HG02943 (cell line): ENCODE results near the gene SDR39U1.
A peak's percentile ranks its signal among the peaks of the same experiment; 100 is the strongest.

Experiments used
- ATAC-seq: cut with Tn5 transposase; IDR thresholded peaks from one replicate; pipeline ENCODE4 v1.9.1; 2021; ENCODE audit warnings: mild to moderate bottlenecking, low read depth, moderate library complexity; ENCODE audit not compliant: unreplicated experiment

Gene SDR39U1

DNA sequence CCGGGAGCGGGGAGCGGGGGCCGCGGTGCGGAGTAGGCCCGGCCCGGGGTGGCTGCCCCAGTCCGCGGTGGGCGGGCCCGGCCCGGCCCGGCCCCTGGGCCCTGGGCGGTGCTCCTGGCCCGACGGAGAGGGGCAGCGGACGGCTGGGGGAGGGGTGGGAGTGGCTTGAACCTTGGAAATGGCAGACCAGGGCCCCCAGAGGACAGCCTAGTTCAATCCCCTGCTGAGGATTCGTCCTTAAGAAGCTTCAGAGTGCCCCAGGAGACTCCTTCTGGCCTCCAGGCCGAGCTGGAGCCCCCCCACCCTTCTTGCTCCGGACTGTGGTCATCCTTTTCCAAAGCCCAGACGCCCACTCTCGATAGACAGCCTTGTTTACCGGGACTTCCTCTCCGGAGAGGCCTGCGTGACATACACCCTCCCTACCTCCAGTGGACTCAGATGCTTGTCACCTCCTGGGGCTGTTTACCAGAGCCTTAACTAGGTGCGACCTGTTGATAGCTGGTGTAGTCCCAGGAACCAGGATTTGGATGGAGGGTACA is 12.4 kb downstream of the SDR39U1 start:
- peak; percentile 58 for ATAC-seq

DNA sequence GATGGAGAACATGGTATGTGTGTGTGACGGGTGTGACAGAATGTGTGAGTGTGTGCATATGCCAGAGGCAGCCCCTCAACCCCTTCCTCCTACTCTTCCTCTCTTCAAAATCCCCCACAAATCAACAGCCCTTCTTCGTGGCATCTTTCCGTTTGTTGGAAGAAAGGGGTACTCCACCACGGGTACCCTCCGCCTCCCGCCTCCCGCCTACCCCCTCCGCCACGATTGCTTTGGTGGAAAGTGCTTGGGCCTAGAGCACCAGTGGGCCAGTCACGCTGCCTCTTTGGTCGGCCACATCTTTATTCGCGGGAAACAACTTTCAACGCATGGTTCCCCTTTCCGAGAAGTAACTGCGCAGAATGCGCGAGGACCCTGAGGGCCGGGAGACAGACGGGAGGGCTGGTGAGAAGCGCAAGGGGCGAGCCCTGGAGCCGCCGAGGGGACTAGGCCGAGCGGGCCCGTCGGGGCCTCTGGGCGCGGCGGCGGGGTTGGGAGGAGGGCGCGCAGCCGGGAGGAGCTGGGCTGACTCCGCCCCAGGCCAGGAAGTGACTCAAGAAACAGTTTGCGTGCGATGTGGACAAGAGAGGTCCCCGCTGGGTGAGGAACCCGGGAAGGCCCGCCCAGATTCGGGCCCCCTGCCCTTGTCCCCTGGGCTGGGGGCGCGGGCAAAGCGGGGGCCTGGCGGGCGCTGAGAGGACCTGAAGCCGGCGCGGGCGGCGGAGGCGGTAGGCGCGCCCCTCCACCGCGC is 13.0 kb downstream of the SDR39U1 start, which contains the start of the genes CBLN3 and KHNYN:
Gene CBLN3, minus strand, starts transcription at position 274 of the 748 bp plus-strand sequence. CDS start 614 bp downstream, outside the sequence.
Gene KHNYN, plus strand, starts transcription at position 560 of the 748 bp plus-strand sequence. CDS start 777 bp downstream, outside the sequence.
- ATAC-seq = peak; percentile 75

DNA sequence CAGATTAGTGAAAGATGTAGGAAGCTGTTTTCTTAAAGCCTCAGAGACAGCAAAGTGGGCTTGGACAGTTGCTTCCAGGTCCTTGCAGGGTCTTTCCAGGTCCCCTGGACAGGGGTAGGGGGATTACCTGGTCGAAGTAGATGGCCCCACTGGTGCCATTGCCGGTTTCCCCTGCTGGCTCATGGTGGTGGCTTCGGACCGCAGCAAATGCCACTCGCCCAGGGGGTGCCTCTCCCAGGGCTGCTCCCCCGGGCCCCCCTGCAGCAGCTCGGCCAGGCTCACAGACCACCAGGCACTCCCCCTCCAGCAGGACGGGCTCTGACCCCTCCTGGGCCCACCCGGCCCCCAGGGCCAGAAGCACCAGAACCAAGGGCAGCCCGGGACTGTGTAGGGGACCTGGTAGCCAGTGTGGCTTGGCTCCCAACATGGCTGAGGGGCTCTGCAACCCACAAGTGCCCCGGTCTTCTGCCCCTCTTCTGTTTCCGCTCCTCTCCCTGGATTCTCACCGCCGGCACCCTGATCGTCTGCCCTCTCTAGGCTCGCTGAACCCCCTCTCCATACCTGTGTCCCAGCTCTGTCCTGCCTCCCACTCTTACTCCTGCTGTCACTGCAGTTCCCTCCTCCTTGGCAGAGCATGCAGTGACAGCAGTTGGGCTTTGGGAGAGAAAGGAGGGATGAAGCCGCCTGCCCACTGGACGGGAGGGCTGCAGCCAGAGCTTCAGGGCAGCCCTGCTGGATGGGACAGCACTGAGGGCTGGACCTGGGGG is 13.8 kb downstream of the SDR39U1 start:
- ATAC-seq = no peak

DNA sequence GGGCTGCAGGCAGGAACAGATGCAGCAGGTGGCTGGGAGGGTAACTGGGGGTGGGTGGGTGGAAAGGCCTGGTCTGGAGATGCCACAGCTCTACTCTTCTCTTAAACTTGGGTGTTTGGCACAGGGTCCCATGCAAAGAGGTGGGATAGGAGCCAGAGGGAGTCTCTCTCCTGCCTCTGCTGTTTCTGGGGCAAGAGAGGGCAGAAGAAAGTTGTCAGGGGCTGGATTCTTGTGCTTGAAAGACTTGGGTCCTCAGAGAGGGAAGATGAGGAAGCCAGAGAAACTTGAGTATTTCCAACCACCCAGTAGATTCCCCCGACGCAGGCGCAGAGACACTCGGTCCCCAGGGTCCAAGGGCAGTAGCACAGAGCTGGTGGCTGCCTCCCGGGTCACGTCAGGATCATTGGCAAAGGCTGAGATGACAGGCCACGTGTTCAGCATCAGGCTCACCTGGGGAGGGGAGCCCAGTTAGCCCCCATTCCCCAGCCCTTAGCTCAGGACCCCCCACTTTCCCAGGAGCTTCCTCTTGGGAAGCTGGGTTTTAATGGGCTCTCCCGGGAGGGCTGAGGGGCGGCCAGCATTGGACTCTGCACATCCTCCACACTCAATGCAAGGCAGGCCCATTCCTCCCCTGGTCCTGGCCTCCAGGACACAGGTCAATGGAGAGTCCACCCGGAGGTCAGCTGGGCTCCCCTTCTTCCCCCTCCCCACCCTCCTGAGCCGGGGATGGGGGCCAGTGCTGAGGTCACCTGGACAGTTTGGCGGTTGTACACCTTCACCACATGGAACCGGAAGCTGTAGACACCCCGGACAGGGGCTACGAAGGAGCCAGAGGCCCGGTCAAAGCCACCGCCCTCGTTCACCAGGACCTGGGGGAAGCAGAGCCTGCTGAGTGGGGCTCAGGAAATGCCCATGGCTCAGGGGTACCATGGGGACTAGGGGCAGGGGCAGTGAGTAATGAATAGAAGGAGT is 14.8 kb downstream of the SDR39U1 start:
- no peak for ATAC-seq

DNA sequence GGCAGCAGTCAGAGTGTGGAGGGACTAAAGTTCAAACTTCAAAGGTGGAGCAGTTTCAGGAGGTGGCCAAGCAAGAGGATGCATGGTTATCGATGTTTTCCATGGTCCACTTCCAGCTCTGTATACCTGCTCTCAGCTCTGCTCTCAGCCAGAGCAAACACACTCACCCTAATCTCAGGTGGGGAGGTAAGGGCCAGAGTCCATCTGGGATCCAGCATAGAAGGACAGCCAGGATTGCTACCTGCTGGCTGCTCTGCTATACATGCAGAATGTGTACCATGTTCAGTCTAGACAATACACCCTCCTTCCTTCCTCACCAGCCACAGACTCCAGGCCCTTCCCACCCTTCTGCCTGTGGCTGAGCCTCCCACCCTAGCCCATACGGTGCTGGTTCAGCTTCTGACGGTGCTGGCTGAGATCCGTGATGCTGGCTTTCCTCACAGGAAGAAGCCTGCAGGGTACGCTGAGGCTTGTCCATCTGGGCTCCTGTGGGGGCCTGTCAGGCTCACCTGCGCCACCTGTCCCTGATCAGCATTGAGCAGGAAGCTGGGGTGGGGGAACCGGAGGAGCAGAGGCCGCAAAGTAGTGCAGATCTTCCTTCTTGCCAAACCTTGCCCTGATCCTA is 15.6 kb downstream of the SDR39U1 start:
- ATAC-seq = no peak

DNA sequence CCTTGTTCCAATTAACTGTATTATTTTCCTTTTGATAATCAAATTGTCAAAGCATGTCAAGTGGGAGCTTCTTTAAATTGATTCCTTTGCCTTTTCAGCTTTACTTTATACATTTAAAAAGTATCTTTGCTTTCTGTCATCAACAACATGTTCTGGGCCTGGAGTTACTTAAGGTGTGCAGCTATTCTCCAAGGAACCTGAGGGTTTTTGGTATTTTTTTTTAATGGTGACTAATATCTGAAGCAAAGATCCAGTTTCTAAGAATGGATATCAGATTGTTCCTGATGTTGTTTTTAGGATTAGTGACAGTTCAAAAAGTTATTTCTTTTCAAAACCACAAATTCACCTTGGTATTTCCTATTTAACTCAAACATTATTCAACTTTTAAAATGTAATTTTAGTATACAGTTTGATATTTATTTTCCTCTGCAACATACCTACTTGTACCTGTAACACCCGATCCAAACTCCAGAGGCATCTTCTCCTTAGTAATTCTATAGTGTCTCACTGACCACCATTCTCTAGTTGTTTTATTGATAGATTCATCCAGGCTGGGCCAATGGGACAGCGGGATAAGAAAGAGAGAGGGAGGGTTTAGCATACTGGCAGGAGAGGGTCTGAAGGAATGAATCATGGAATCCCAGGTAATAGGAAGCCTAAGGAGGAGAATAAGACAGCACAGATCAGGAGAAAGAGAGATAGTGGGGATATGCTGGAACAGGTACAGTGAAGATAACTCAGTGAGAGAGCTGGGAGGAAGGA is 16.2 kb downstream of the SDR39U1 start:
- ATAC-seq = no peak

DNA sequence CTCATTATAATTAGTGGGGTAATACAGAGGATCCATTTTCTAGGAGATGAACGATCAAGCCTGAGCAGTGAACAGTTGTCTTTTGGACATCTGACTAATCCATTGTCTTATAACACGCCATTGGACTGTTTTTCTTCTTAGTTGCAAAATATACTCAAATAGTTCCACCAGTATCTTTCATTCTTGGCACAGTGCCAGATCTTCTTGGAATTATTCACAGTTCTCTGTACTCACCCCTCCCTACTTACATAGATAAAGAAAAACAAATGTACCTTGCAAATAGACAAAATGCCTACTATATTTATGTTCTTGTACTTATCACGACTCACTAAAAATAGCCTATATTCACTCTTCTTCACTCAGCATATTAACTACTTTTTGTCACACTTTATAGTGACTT is 16.9 kb downstream of the SDR39U1 start:
- ATAC-seq = no peak

DNA sequence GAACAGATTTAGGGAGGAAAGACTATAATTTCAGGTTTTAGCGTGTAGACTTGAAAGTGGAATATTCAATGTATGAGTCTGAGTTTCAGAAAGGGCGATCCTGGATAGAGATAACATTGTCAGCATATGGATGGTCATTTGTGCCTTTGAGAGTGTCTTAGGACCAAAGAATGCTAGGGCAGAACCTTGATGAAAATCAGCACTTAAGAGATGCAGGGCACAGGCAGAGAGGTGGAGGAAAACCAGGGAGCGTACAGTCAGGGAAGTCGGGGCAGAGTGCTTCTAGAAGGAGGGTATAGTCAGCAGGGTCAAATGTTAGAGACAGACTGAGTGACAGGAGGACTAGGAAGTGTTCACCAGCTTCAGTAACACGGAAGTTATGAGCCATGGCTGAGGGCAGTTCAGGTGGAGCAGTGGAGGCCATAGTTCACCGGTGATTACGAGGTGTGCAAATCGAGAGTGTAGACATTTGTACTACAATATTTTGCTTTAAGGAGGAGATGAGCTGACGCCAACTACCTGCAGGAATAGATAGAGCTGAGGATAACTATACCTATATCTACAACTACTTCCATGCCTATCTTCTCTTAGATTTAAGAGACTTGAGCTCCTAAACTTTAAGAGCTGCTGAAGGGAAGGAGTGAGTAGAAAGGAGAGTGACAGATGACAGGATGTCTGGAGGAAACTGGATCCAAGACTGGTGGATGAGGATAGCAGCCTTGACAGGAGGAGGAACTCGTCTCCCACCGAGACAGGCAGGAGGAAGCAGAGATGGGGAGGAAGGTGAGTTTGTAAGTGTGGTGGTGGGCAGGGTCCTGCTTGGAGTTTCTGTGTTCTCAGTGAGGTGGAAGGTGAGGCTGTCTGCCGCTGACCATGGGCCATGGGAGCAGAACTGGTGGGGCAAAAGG is 19.6 kb downstream of the SDR39U1 start:
- ATAC-seq = no peak

DNA sequence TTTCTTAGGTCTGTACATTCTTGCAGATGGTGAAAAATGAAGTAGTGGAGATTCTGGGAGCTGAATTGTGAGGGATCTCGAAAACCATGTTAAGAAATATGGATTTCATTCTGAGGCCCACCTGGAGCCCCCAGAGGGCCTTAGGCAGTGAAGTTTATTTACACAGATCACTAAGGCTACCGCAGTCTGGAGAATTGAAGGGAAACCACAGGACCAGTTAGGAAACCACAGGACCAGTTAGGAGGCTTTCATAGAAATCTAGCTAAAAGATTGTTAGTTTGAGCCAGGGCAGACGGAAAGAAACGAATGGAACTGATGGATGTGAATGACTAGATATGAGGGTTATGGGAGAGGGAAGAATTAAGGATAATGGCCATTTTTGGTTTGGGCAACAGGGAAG is 20.3 kb downstream of the SDR39U1 start:
- no peak for ATAC-seq

DNA sequence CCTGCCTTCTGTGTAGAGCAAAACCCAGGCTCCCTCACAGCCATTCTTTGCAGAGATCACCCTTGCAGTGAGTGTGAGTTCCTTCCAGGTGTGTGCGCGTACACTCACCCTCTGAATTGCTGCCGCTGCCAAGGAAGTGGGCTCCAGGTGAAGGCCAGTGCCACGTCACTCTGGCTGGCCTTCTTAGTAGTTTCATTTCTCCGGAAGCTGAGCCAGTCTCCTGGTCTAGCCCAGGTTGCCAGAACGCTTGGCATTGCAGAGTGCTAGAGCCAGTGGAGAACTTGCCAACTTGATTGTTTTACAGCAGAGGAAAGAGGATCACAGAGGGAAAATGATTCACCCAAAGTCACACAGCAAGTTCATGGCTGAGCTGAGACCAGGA is 24.1 kb downstream of the SDR39U1 start:
- ATAC-seq = no peak

DNA sequence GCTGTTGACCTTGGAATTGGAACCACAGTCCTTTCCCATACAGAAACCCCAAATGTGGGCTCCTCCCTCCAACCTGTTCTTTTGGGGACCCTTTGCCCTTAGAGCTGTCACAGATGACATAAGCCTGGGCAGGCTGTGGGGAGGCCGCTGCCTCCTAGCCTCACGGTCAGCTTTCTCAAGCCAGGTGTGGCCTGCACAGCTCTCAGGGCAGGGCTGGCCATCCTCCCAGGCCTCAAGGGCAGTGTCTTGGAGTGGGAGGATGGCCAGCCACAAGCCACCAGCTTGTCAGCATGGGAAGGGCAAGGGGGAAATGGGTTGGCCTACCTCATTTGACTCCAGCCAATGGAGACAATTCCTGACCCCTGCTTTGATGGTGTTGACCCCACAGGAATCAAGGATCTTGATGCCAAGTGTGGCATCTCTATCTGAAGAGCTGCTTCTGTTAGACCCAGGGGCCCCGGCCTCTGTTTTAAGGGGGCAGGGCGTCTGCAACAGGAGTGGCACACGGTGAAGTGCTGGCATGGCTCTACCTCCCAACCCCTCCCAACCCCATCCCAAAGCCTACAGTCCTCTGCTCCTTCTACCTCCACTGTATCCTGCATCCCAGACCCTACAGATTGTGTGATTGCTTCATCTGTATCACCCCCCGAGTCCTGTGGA is 24.6 kb downstream of the SDR39U1 start:
- ATAC-seq = no peak

DNA sequence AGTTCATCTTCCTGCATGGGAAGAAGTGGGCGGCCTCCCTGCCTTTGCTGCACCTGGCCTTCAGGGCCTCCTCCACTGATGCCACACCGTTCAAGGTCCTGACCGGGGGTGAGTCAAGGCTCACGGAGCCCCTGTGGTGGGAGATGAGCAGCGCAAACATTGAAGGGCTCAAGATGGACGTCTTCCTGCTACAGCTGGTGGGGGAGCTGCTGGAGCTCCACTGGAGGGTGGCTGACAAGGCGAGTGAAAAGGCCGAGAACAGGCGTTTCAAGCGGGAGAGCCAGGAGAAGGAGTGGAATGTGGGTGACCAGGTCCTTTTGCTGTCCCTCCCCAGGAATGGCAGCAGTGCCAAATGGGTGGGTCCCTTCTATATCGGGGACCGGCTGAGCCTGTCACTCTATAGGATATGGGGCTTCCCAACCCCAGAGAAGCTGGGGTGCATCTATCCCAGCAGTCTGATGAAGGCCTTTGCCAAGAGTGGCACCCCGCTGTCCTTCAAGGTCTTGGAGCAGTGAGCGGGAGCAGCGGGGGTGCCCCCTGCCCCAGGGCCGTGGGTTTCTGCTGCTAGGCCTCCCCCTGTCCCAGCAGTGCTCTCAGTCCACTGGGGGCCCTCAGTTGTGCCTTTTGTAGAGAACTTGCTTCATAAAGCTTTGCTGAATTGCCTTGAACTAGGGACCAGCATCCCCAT is 25.5 kb downstream of the SDR39U1 start:
- ATAC-seq = no peak

DNA sequence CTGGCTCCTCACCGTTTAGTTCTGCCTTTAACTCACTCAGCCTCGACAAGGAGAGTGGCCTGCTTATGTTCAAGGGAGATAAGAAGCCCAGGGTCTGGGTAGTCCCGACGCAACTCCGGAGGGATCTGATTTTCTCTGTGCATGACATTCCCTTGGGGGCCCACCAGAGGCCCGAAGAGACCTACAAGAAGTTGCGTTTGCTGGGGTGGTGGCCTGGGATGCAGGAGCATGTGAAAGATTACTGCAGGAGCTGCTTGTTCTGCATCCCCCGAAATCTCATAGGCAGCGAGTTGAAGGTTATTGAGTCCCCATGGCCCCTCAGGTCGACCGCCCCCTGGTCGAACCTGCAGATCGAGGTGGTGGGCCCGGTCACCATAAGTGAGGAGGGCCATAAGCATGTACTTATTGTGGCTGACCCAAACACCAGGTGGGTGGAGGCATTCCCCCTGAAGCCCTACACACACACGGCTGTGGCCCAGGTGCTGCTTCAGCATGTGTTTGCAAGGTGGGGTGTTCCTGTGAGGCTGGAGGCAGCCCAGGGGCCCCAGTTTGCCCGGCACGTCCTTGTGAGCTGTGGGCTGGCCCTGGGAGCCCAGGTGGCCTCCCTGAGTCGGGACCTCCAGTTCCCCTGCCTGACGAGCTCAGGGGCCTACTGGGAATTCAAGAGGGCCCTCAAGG is 26.2 kb downstream of the SDR39U1 start:
- no peak for ATAC-seq

DNA sequence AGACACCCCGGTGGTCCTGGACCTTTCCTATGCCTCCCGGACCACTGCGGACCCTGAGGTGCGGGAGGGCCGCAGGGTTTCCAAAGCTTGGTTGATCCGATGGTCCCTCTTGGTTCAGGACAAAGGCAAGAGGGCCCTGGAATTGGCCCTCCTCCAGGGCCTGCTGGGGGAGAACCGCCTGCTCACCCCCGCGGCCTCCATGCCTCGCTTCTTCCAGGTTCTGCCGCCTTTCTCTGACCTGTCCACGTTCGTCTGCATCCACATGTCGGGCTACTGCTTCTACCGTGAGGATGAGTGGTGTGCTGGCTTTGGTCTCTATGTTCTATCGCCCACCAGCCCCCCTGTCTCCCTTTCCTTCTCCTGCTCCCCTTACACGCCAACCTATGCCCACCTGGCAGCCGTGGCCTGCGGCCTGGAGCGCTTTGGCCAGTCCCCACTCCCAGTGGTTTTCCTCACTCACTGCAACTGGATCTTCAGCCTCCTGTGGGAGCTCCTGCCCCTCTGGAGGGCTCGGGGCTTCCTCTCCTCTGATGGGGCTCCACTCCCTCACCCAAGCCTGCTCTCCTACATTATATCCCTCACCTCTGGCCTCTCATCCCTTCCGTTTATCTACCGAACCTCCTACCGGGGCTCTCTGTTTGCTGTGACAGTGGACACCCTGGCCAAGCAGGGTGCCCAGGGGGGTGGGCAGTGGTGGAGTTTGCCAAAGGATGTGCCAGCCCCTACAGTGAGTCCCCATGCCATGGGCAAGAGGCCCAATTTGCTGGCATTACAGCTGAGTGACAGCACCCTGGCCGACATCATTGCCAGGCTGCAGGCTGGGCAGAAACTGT is 26.9 kb downstream of the SDR39U1 start:
- no peak for ATAC-seq

DNA sequence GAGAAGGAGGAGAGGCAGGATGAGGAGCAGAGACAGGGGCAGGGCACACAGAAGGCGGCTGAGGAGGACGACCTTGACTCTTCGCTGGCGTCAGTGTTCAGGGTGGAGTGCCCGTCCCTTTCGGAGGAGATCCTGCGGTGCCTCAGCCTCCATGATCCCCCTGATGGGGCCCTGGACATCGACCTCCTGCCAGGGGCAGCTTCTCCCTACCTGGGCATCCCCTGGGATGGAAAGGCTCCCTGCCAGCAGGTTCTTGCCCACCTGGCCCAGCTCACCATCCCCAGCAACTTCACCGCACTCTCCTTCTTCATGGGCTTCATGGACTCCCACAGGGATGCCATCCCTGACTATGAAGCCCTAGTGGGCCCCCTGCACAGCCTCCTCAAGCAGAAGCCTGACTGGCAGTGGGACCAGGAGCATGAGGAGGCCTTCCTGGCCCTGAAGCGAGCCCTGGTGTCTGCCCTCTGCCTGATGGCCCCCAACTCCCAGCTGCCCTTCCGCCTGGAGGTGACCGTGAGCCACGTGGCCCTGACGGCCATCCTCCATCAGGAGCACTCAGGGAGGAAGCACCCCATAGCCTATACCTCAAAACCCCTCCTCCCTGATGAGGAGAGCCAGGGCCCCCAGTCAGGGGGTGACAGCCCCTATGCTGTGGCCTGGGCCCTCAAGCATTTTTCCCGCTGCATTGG is 27.7 kb downstream of the SDR39U1 start:
- no peak for ATAC-seq
